ENCODE measurements around the gene PEX11B. TPM values are rescaled to one million over a fixed set of nuclear protein-coding genes. Genes with fewer than 3 reads are reported as not detected.

The PEX11B gene
- total RNA-seq (2022) = 35.5 and 36.2 TPM in 2 replicates
- Bru-seq, nascent RNA = percentile 85 among the genes with signal in this experiment
- BruChase-seq, experiment 1, labeled RNA remaining after a 6-hour chase = percentile 87 among the genes with signal in this experiment
- percentile 94 among the genes with signal in this experiment for BruChase-seq, experiment 2, labeled RNA remaining after a 2-hour chase
- long read RNA-seq, transcript PEX11B-201 (4 exons, 1,740 nt) = major isoform, 70 of 80 reads
- long read RNA-seq, partial matches to known transcripts = 3 of 80 reads
- long read RNA-seq, other reads (novel, unspliced or antisense) = 7 of 80 reads

- TF ChIP-seq CTCF (IDR thresholded peaks at IDR 0.05; ENCODE audit: unreplicated experiment) = no peak
- Mint-ChIP-seq H3K9me3 (ENCODE audit: unreplicated experiment) (no peaks in the 10 kb centered on the region), H3K4me1 (ENCODE audit: insufficient read depth, unreplicated experiment) (peaks cover 43% of the 10 kb centered on the region), H3K27me3 (ENCODE audit: insufficient read depth, unreplicated experiment) (no peaks in the 10 kb centered on the region), H3K36me3 (ENCODE audit: insufficient read depth, unreplicated experiment) (peaks cover 53% of the 10 kb centered on the region), H3K27ac (ENCODE audit: low read depth, unreplicated experiment) (peak within 1 kb of the TSS; percentile 99), H3K4me3 (ENCODE audit: unreplicated experiment) (peak within 1 kb of the TSS; percentile 94)
- CTCF ChIA-PET = interaction anchor here (0.6 to 3.0 kb wide), 9 partner anchors 8 to 78 kb away, joined by 3 to 23 read pairs (median 5); partner anchors contain the start of genes ITGA10, LIX1L, NUDT17 and PIAS3
- intact Hi-C loops (cut with micrococcal nuclease) = loop anchor here (1.0 to 2.0 kb wide), 2 partner anchors 8 to 38 kb away; partner anchors contain the start of gene ITGA10
- POLR2A ChIA-PET = interaction anchor here (0.6 to 13.8 kb wide), 31 partner anchors 9 to 163 kb away, joined by 3 to 284 read pairs (median 6); partner anchors contain the start of genes ANKRD34A, ANKRD35, ITGA10 and LIX1L
- BruUV-seq (replicated peaks) = no TSS peak
- peak; percentile 92 for DNase-seq (ENCODE audit: unreplicated experiment)
Measured at GRCh38 chr1:145918144-145918991, at the start of gene PEX11B. Gene PEX11B, minus strand, starts transcription at chr1:145918717. Its CDS starts 29 bp downstream, at chr1:145918688.

GRCh38 chr1:145967288-145967687, 48.8 kb upstream of the PEX11B start:
- Mint-ChIP-seq H3K9me3 (ENCODE audit: unreplicated experiment) (no peaks in the 10 kb centered on the region), H3K27me3 (ENCODE audit: insufficient read depth, unreplicated experiment) (no peaks in the 10 kb centered on the region), H3K27ac (ENCODE audit: low read depth, unreplicated experiment) (no peak overlapping the region), H3K36me3 (ENCODE audit: insufficient read depth, unreplicated experiment) (no peaks in the 10 kb centered on the region), H3K4me3 (ENCODE audit: unreplicated experiment) (no peak overlapping the region), H3K4me1 (ENCODE audit: insufficient read depth, unreplicated experiment) (peaks cover 27% of the 10 kb centered on the region)
- CTCF ChIA-PET = interaction anchor here (0.7 to 9.1 kb wide), 4 partner anchors 10 to 122 kb away, joined by 3 to 145 read pairs (median 4); partner anchors contain the start of genes LIX1L and NUDT17
- DNase-seq (ENCODE audit: unreplicated experiment) = no peak
- no peak for TF ChIP-seq CTCF (IDR thresholded peaks at IDR 0.05; ENCODE audit: unreplicated experiment)
- POLR2A ChIA-PET = interaction anchor here (0.7 to 7.9 kb wide), 9 partner anchors 11 to 109 kb away, joined by 3 to 226 read pairs (median 57); partner anchors contain the start of genes LIX1L, PEX11B, RBM8A and TXNIP
- BruUV-seq (replicated peaks) = no TSS peak
- intact Hi-C loops (cut with micrococcal nuclease) = no loop called here

GRCh38 chr1:145965119-145965744, 46.7 kb upstream of the PEX11B start:
- TF ChIP-seq CTCF (IDR thresholded peaks at IDR 0.05; ENCODE audit: unreplicated experiment) = no peak
- CTCF ChIA-PET = interaction anchor here (1.0 to 9.1 kb wide), 12 partner anchors 8 to 106 kb away, joined by 3 to 145 read pairs (median 4); partner anchors contain the start of genes HJV, ITGA10 and PIAS3

More at GRCh38 chr1:145965119-145965744, 46.7 kb upstream of the PEX11B start:
- Mint-ChIP-seq H3K4me3 (ENCODE audit: unreplicated experiment) (peak overlapping the region; percentile 92), H3K27ac (ENCODE audit: low read depth, unreplicated experiment) (peak overlapping the region; percentile 96), H3K36me3 (ENCODE audit: insufficient read depth, unreplicated experiment) (peaks cover 5% of the 10 kb centered on the region), H3K4me1 (ENCODE audit: insufficient read depth, unreplicated experiment) (peaks cover 37% of the 10 kb centered on the region), H3K27me3 (ENCODE audit: insufficient read depth, unreplicated experiment) (no peaks in the 10 kb centered on the region), H3K9me3 (ENCODE audit: unreplicated experiment) (no peaks in the 10 kb centered on the region)
- POLR2A ChIA-PET = interaction anchor here (0.8 to 7.9 kb wide), 32 partner anchors 8 to 1414 kb away, joined by 3 to 226 read pairs (median 10); partner anchors contain the start of genes ANKRD35, HJV, ITGA10 and LIX1L
- no peak for DNase-seq (ENCODE audit: unreplicated experiment)
- BruUV-seq (replicated peaks) = no TSS peak
- intact Hi-C loops (cut with micrococcal nuclease) = loop anchor here (1.0 kb wide), 1 partner anchor 14 kb away; no protein-coding TSS in a partner anchor
